HG03571 (cell line): ENCODE measurements around the gene HS6ST2.

Experiments
- ATAC-seq: cut with Tn5 transposase; IDR thresholded peaks from one replicate; pipeline ENCODE4 v1.9.1; 2021; ENCODE audit not compliant: unreplicated experiment

Gene HS6ST2

GRCh38 chrX:132689612-132690563 lies 268.5 kb downstream of the HS6ST2 start:
- no peak for ATAC-seq

GRCh38 chrX:132685276-132685675 lies 273.2 kb downstream of the HS6ST2 start:
- ATAC-seq = no peak

- no peak for ATAC-seq
These were observed 281.2 kb downstream of the HS6ST2 start for GRCh38 chrX:132677233-132677716.

- ATAC-seq = no peak
These were observed 281.8 kb downstream of the HS6ST2 start for GRCh38 chrX:132676561-132677186.

GRCh38 chrX:132676102-132676501 lies 282.3 kb downstream of the HS6ST2 start:
- no peak for ATAC-seq

- ATAC-seq = no peak
These were observed 285.1 kb downstream of the HS6ST2 start for GRCh38 chrX:132673331-132673730.

GRCh38 chrX:132671229-132671641 lies 287.2 kb downstream of the HS6ST2 start:
- no peak for ATAC-seq

- no peak for ATAC-seq
These were observed 289.3 kb downstream of the HS6ST2 start for GRCh38 chrX:132669142-132669541.

- ATAC-seq = no peak
These were observed 290.3 kb downstream of the HS6ST2 start for GRCh38 chrX:132668178-132668577.

GRCh38 chrX:132665676-132666075 lies 292.8 kb downstream of the HS6ST2 start:
- ATAC-seq = no peak

GRCh38 chrX:132664273-132664672 lies 294.2 kb downstream of the HS6ST2 start:
- no peak for ATAC-seq

GRCh38 chrX:132662844-132663243 lies 295.6 kb downstream of the HS6ST2 start:
- no peak for ATAC-seq

- ATAC-seq = no peak
These were observed 300.6 kb downstream of the HS6ST2 start for GRCh38 chrX:132657876-132658275.

GRCh38 chrX:132652871-132653270 lies 305.6 kb downstream of the HS6ST2 start:
- no peak for ATAC-seq

- no peak for ATAC-seq
These were observed 306.9 kb downstream of the HS6ST2 start for GRCh38 chrX:132651421-132652086.

- ATAC-seq = no peak
These were observed 309.5 kb downstream of the HS6ST2 start for GRCh38 chrX:132648895-132649294.

- ATAC-seq = no peak
These were observed 319.0 kb downstream of the HS6ST2 start for GRCh38 chrX:132639446-132639845.

- ATAC-seq = no peak
These were observed 320.1 kb downstream of the HS6ST2 start for GRCh38 chrX:132638313-132638712.

GRCh38 chrX:132636080-132636479 lies 322.3 kb downstream of the HS6ST2 start:
- no peak for ATAC-seq

GRCh38 chrX:132634521-132634920 lies 323.9 kb downstream of the HS6ST2 start:
- no peak for ATAC-seq

GRCh38 chrX:132631579-132632232 lies 326.7 kb downstream of the HS6ST2 start:
- ATAC-seq = no peak
